SW480 (cell line): ENCODE data around the gene RAD9A.

Experiments
- DNase-seq: peaks from one replicate; pipeline ENCODE4 v3.0.0-alpha.2; 2016; ENCODE audit warnings: low spot score

Gene RAD9A

GRCh38 chr11:67441098-67441563 lies 49.3 kb downstream of the RAD9A start:
- no peak for DNase-seq

- DNase-seq = no peak
These were observed 50.1 kb downstream of the RAD9A start for GRCh38 chr11:67441731-67442351.

- DNase-seq = no peak
These were observed 51.0 kb downstream of the RAD9A start for GRCh38 chr11:67442504-67443404.

GRCh38 chr11:67445515-67445914 lies 53.7 kb downstream of the RAD9A start:
- no peak for DNase-seq
